ENCODE measurements around the gene AUH. TPM values are rescaled to one million over a fixed set of nuclear protein-coding genes. Genes with fewer than 3 reads are reported as not detected.

The AUH gene
- total and polyA plus RNA-seq, 2 experiments from 2014 or later, result 9.9 to 18.3 TPM

GRCh38 chr9:91208837-91209236 is 152.9 kb downstream of the AUH start:
- H3K9me3 ChIP-seq (ENCODE audit: low read depth), result no peaks in the 10 kb centered on the region
- no peaks in the 10 kb centered on the region for H4K20me1 ChIP-seq (ENCODE audit: insufficient read depth)
- no peak overlapping the region for H3K27ac ChIP-seq
- no peaks in the 10 kb centered on the region for H3K27me3 ChIP-seq (replicated peaks; ENCODE audit: insufficient read depth)
- no peaks in the 10 kb centered on the region for H3K36me3 ChIP-seq (ENCODE audit: low read depth)
- TF ChIP-seq EZH2phosphoT487 (IDR thresholded peaks at IDR 0.05; ENCODE audit: insufficient read depth, low read depth), result no peak
- TF ChIP-seq EZH2 (IDR thresholded peaks at IDR 0.05; ENCODE audit: insufficient read depth, poor library complexity, severe bottlenecking), result no peak
- peaks cover 28% of the 10 kb centered on the region for H3K4me1 ChIP-seq (ENCODE audit: insufficient read depth)
- WGBS, 2 experiments (ENCODE audit: low coverage in 1 of 2, low lambda C conversion rate in 2 of 2, missing lambda C conversion rate in 2 of 2), result 87 to 89% methylated on average over 5 of the region's 5 CpGs
- H2AFZ ChIP-seq, result no peak overlapping the region
- no peaks in the 10 kb centered on the region for H3K79me2 ChIP-seq (ENCODE audit: insufficient read depth)
- peaks cover 4% of the 10 kb centered on the region; the same call in 1 of the 2 replicates for H3K9me2 ChIP-seq (ENCODE audit: insufficient read depth)
- in situ Hi-C loops (cut with MboI), result no loop called here
- peaks cover 18% of the 10 kb centered on the region for H3F3A ChIP-seq (ENCODE audit: insufficient read depth)
- no peak overlapping the region for H3K4me3 ChIP-seq
- no peak for DNase-seq
- H3K4me2 ChIP-seq (ENCODE audit: unreplicated experiment), result no peak overlapping the region
- no peak overlapping the region for H3K9ac ChIP-seq

- Histone ChIP-seq H3K27ac (peak overlapping the region; percentile 55), H3K79me2 (ENCODE audit: insufficient read depth) (no peaks in the 10 kb centered on the region)
Observed at GRCh38 chr9:91208419-91208745, 153.3 kb downstream of the AUH start.

GRCh38 chr9:91207729-91208418 is 153.8 kb downstream of the AUH start:
- Histone ChIP-seq H3F3A (ENCODE audit: insufficient read depth) (peaks cover 18% of the 10 kb centered on the region), H3K4me3 (peak overlapping the region; percentile 49), H3K27me3 (replicated peaks; ENCODE audit: insufficient read depth) (no peaks in the 10 kb centered on the region), H3K9me2 (ENCODE audit: insufficient read depth) (peaks cover 4% of the 10 kb centered on the region; the same call in 1 of the 2 replicates), H2AFZ (peak overlapping the region; percentile 50), H3K4me1 (ENCODE audit: insufficient read depth) (peaks cover 27% of the 10 kb centered on the region), H3K36me3 (ENCODE audit: low read depth) (no peaks in the 10 kb centered on the region), H4K20me1 (ENCODE audit: insufficient read depth) (no peaks in the 10 kb centered on the region), H3K9ac (peak overlapping the region; percentile 45), H3K4me2 (ENCODE audit: unreplicated experiment) (peak overlapping the region; percentile 75), H3K27ac (peak overlapping the region; percentile 55), H3K9me3 (ENCODE audit: low read depth) (no peaks in the 10 kb centered on the region), H3K79me2 (ENCODE audit: insufficient read depth) (no peaks in the 10 kb centered on the region)
- peak; percentile 72 for DNase-seq
- in situ Hi-C loops (cut with MboI), result no loop called here
- 9 to 13% methylated on average over 8 of the region's 8 CpGs for whole genome bisulfite sequencing, 2 experiments (ENCODE audit: low coverage in 1 of 2, low lambda C conversion rate in 2 of 2, missing lambda C conversion rate in 2 of 2)
- TF ChIP-seq EZH2 (IDR thresholded peaks at IDR 0.05; ENCODE audit: insufficient read depth, poor library complexity, severe bottlenecking) (no peak), EZH2phosphoT487 (IDR thresholded peaks at IDR 0.05; ENCODE audit: insufficient read depth, low read depth) (no peak)

More at GRCh38 chr9:91208419-91208745, 153.3 kb downstream of the AUH start:
- no peaks in the 10 kb centered on the region for H4K20me1 ChIP-seq (ENCODE audit: insufficient read depth)
- no peaks in the 10 kb centered on the region for H3K27me3 ChIP-seq (replicated peaks; ENCODE audit: insufficient read depth)
- no peak for TF ChIP-seq EZH2 (IDR thresholded peaks at IDR 0.05; ENCODE audit: insufficient read depth, poor library complexity, severe bottlenecking)
- H3K9ac ChIP-seq, result peak overlapping the region; percentile 45; the same call in 1 of the 2 replicates
- H3K4me2 ChIP-seq (ENCODE audit: unreplicated experiment), result peak overlapping the region; percentile 75
- peak overlapping the region; percentile 49 for H3K4me3 ChIP-seq
- no peaks in the 10 kb centered on the region for H3K9me3 ChIP-seq (ENCODE audit: low read depth)
- no peaks in the 10 kb centered on the region for H3K36me3 ChIP-seq (ENCODE audit: low read depth)
- H3K4me1 ChIP-seq (ENCODE audit: insufficient read depth), result peaks cover 27% of the 10 kb centered on the region
- H3F3A ChIP-seq (ENCODE audit: insufficient read depth), result peaks cover 18% of the 10 kb centered on the region
- DNase-seq, result no peak
- H2AFZ ChIP-seq, result peak overlapping the region; percentile 50
- H3K9me2 ChIP-seq (ENCODE audit: insufficient read depth), result peaks cover 4% of the 10 kb centered on the region; the same call in 1 of the 2 replicates
- in situ Hi-C loops (cut with MboI), result no loop called here
- 67 to 74% methylated on average over 3 of the region's 3 CpGs for WGBS, 2 experiments (ENCODE audit: low coverage in 1 of 2, low lambda C conversion rate in 2 of 2, missing lambda C conversion rate in 2 of 2)

- peak overlapping the region; percentile 75 for H3K4me2 ChIP-seq (ENCODE audit: unreplicated experiment)
- H3K9me3 ChIP-seq (ENCODE audit: low read depth), result no peaks in the 10 kb centered on the region
- H3F3A ChIP-seq (ENCODE audit: insufficient read depth), result peaks cover 18% of the 10 kb centered on the region
- no peaks in the 10 kb centered on the region for H3K79me2 ChIP-seq (ENCODE audit: insufficient read depth)
- H3K4me1 ChIP-seq (ENCODE audit: insufficient read depth), result peaks cover 25% of the 10 kb centered on the region
- peak overlapping the region; percentile 55 for H3K27ac ChIP-seq
- H3K4me3 ChIP-seq, result no peak overlapping the region
- H3K9ac ChIP-seq, result peak overlapping the region; percentile 45; the same call in 1 of the 2 replicates
- no peaks in the 10 kb centered on the region for H4K20me1 ChIP-seq (ENCODE audit: insufficient read depth)
- in situ Hi-C loops (cut with MboI), result no loop called here
- peak overlapping the region; percentile 50 for H2AFZ ChIP-seq
- peaks cover 4% of the 10 kb centered on the region; the same call in 1 of the 2 replicates for H3K9me2 ChIP-seq (ENCODE audit: insufficient read depth)
- H3K36me3 ChIP-seq (ENCODE audit: low read depth), result no peaks in the 10 kb centered on the region
- WGBS, 2 experiments (ENCODE audit: low coverage in 1 of 2, low lambda C conversion rate in 2 of 2, missing lambda C conversion rate in 2 of 2), result 75 to 77% methylated on average over 9 of the region's 9 CpGs
- no peak for TF ChIP-seq EZH2phosphoT487 (IDR thresholded peaks at IDR 0.05; ENCODE audit: insufficient read depth, low read depth)
- no peak for TF ChIP-seq EZH2 (IDR thresholded peaks at IDR 0.05; ENCODE audit: insufficient read depth, poor library complexity, severe bottlenecking)
- no peak for DNase-seq
- H3K27me3 ChIP-seq (replicated peaks; ENCODE audit: insufficient read depth), result no peaks in the 10 kb centered on the region
Observed at GRCh38 chr9:91207397-91207728, 154.4 kb downstream of the AUH start.
